SK-N-MC (cell line): ENCODE measurements around the gene BAG1.

Source experiments
- EZH2 ChIP-seq: fragments of 200-600 bp; sonication (generic); IDR thresholded peaks from one replicate; pipeline ENCODE4 v1.6.1; 2017; ENCODE audit warnings: antibody characterized with exemption
- FOXP2 ChIP-seq: optimal IDR thresholded peaks from 2 replicates; pipeline ENCODE3; 2011; ENCODE audit warnings: mild to moderate bottlenecking, moderate library complexity; ENCODE audit not compliant: insufficient read depth; ENCODE audit errors: extremely low read length, control extremely low read depth
- POLR2AphosphoS5 ChIP-seq: IDR thresholded peaks from 2 replicates; pipeline ENCODE4 v1.6.1; 2012; ENCODE audit warnings: mild to moderate bottlenecking, low read depth, low read length, borderline replicate concordance

DNA sequence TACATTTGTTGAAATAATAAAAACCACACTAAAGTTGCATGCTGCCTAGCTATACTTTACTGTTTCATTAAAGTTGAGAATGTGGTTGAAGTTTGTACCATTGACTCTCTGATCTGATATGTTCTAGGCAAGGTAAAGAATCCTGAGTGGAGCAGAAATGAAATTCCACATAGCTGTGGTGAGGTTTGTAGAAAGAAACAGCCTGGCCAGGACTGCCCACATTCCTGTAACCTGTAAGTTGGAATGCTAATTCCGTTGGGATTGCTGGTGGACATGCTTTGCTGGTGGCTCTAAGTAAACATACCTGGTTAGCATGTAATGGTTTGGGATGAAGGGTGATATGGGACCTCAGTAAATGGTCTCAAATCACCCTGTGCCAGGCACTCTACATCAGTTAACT is 42.6 kb upstream of the BAG1 start:
- TF ChIP-seq EZH2 = no peak
- no peak for TF ChIP-seq POLR2AphosphoS5
- no peak for TF ChIP-seq FOXP2
